SK-MEL-5 (cell line): ENCODE measurements around the gene DPH5. TPM values are rescaled to one million over a fixed set of nuclear protein-coding genes. Genes with fewer than 3 reads are reported as not detected.

Experiments used
- DNase-seq: peaks from one replicate; pipeline ENCODE4 v3.0.0-alpha.2; 2016; ENCODE audit warnings: low read depth, low spot score
- in situ Hi-C: cut with HindIII; loops from 2 replicates; pipeline ENCODE4 v1.10.0; 2016; ENCODE audit warnings: low sequenced_read_pairs, high pct_unique_total_duplicates, low pct_unique_long_range_greater_than_20kb
- total RNA-seq: library from RNA; depleted of rRNA; stranded (reverse); fragments of >200 nt; shearing (Covaris generic); gene quantifications from 2 replicates; pipeline ENCODE4 v1.2.3, GENCODE V29; 2014

The DPH5 gene
- total RNA-seq, 1 experiment from 2014 or later: 48.3 TPM

DNA sequence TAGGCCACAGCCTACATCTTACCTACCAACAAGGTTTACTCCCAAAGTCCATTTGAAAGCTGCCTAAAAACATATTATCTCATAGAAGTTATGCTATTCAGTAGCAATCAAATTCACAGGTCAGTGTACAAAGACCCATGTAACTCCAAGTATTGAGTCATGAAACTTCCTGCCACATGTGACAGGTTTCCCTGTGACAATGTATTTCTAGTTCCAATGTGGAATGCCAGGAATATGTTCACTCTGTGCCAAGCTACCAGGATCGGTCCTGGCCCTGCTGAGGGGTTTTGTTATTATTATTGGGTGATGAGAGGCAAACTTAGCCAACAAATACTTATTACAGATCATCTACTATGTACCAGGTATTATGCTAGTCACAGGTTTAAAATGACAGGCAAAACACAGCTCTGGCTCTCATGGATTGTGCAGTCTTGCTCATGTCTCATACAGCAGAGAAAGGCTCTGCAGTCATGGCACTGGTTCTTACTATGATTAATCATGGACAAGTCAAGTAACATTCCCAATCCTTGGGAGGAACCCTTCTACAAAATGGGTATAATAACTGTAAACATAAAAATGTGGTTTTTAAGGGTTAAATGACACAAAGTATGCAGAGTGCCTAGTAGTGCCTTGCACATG lies 22.5 kb downstream of the DPH5 start:
- in situ Hi-C loops: no loop called here

DNA sequence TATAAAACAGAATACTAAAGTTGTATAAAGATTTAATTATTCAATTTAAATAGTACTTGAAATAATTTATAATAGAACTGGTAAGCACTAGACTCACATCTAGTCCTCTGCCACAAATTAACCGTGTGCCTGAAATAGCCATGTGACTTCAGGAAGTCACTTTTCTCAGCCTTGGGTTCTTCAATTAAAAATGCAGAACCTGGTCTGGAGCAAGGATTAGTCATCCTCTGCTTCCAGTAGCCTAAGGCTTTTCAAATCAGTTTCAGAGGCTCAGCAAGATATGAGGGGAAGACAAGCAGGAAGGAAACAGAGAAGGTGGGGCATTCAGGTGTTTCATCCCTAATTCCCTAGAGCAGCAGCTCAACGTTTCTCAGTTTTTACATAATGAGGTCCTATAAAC lies 23.0 kb downstream of the DPH5 start:
- DNase-seq: no peak
- in situ Hi-C loops: no loop called here

More for the DNA sequence above, 22.5 kb downstream of the DPH5 start:
- DNase-seq: peak; percentile 4

DNA sequence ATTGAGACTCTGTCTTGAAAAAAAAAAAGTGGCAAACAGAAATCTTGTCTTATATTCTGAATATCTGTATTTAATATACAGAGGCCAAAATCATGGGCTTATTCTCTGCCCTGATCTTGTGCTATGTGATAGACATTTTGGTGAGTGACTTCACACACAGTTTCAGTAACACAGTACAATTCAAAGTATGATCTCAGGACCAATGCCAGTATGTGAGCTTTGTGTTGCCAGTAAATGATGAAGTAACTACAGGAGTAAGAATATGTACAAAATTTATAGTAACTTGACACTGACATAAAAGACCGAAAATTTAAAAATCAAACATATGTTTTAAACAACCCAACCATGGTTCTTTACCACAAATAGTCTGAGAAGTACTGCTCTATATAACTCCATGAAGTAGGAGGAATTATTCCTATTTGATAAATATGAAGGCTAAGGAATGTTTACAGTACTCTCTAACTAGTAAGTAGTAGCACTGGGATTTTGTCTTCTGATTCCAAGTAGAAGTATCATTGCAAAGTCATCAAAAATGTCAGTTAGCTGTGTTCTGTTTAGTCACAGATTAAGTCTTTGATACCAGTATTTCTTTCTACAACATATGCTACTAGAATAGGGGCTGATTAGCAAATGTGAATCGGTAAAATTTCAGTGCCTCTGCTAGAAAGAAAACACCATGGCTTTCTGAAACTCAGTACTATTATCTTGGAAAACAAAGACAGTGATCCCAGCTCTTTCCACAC lies 25.3 kb downstream of the DPH5 start:
- in situ Hi-C loops: no loop called here
- DNase-seq: no peak

DNA sequence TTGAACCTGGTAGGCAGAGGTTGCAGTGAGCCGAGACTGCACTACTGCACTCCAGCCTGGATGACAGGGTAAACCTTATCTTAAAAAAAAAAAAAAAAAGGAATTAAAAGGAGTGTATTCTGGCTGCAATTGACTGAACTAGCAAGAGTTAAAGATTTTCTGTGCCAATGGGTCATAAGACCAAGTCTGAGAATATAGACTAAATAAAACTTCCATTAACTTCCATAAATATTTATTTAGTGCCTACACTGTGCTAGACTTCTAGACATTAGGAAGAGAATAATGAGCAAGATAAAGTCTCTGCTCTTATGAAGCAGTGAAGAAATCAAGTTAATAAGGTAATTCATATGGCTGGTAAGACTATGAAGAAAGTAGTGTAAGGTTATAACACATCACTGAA lies 27.2 kb downstream of the DPH5 start:
- in situ Hi-C loops: no loop called here
- no peak for DNase-seq

DNA sequence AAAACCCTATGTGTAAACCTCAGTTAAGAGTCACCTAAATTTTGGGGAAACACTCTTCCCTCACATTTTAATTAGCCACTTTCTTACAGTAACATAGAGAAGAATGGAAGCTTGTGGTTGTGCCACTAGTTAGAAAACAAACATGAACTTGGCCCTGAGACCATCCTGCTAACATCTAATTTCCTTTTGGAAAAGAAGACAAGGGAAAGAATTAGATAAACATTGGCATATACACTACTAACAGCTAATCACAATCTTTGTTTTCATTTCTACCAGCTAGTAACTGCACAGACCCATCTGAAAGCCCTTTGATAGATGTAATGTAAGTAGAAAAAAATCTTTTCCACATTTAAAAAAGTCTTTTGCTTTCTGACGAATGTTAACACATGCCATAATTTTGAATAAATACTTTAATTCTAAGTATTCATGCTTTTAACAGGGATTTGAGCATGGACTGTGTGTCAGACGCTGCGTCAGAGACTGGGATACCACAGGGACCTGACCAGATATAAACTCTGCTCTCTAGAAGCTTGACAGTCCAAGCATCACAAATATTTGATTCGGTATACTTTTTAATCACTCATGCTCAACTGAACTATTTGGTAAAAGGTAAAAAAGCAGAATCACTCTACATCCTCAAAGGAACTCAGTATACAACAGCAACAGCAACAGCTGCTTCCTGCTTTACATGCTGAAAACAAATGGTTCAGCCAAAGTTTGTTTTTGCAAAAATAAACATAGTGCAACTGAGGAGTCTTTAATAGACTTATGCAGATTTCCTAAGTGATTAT lies 30.2 kb downstream of the DPH5 start:
- in situ Hi-C loops: no loop called here
- DNase-seq: no peak

DNA sequence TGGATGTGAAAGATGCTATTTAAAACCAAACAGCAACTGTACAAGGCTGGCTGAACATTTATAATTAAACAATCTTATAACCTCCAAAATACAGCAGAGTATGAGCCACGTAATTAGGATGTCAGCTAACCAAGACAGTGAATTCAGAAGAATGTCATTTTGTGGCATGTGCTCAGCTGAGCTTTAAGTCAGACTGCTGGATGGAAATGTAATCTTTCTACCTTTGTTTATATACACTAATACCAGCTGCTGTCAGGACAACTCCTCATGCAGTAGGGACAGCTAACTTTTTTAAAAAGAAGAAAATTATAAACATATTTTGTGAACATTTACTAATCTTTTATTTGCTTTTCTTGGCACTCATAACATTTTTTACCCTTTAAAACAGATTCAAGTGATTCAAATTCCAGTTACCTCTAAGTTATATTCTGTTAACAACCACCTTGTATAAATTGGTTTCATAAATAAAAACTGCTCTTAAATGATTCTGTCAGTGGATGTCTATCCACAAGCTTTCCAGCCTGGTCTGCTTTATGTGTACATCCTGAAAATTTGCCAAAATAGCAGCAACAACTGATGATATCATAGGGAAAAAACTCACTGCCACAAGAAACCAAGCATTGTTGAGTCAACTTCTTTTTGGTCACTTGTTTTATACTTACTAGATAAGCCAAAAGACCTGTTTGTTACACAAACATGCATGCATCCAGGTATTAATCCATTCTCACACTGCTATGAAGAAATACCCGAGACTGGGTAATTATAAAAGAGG lies 36.1 kb downstream of the DPH5 start:
- no peak for DNase-seq
- in situ Hi-C loops: no loop called here

DNA sequence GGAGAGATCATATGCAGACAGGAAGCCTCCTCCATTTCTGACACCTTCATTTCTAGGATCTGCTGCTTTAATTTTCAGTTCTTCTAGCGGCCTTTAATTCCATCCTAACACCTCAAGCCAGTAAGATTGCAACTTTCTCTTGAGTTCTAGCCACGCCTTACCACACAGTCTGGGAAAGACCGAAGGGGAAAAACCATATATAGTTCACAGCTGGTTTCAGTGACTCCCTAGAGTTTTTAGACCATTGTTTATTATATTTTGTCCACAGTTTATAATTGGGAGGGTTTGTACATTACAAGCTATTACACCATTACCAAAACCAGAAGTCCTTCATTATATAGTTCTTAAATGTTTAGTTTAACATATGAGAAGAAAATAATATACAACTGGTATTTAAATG lies 37.5 kb downstream of the DPH5 start:
- no peak for DNase-seq
- in situ Hi-C loops: no loop called here

DNA sequence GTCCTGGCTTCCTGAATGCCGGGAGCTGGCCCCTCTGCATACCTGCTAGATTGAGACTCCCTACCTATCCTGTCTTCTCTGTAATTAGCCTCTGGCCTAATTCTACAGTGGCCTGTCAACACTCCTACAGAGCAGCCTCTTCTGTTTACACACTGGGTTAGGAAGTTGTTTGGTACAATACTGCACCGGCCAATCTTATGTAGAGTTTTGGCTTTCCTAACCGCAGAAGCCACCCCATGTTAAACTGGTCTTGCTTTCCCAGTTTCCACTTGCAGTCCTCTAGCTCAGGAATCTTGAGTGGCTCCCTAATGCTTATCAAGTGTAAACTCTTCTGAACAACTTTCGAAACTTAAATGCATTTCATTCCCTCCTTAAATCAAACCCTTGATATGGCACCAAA lies 42.8 kb downstream of the DPH5 start:
- in situ Hi-C loops: no loop called here
- no peak for DNase-seq

DNA sequence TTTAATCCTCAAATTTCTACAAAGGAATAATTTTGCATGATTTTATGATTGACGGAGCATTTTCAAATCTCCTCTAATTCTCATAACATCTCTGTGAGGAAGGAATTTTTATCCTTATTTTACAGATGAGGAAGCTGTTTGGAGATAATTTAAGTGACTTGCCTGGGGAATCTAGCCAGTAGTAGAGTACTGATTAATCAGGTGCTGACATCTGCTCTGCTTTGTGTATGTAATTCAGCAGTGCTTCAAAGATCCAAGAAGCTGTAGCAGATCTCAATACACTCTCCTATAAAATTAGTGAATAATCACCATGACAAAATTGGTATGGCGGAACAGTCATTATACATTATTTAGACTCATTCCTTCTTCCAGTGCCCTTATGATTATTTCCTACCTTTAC lies 46.0 kb downstream of the DPH5 start:
- DNase-seq: no peak
- in situ Hi-C loops: no loop called here

DNA sequence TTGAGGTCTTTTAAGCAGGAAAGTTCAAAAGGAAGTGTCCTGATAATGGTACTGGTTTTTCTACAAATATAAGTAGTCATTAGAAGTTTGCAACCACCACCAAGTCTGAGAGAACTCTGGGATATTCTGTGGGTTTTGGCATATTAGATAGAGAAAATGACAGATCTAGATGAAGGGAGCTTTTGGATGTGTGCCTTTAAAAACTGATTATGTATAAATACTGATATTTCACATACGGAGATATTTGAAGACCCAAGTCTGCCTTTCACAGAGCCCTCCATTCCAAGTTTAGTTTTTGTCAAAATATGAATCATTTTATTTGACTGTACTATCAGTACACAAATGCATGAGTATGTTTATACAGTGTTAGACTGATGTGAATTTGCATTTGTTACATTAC lies 48.6 kb downstream of the DPH5 start:
- no peak for DNase-seq
- in situ Hi-C loops: no loop called here

DNA sequence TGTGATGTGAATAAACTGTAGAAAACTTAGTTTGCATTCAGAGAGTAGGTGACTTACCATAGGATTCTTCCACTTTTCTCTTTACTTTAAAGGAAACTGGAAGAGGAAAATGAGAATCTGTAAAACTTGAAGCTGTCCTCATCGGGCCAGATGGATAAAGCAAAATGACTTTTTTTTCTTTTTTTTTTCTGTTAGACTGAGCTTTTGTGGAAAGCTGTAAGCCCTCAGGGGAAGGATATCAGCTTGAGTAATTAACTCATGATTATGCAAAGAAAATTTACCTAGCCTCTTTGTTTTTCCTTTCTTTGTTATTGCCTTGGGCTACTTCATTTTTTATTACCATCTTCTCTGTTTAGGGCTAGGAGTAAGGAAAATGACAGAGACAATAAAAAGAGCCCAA lies 53.4 kb downstream of the DPH5 start:
- in situ Hi-C loops: no loop called here
- peak; percentile 6 for DNase-seq

DNA sequence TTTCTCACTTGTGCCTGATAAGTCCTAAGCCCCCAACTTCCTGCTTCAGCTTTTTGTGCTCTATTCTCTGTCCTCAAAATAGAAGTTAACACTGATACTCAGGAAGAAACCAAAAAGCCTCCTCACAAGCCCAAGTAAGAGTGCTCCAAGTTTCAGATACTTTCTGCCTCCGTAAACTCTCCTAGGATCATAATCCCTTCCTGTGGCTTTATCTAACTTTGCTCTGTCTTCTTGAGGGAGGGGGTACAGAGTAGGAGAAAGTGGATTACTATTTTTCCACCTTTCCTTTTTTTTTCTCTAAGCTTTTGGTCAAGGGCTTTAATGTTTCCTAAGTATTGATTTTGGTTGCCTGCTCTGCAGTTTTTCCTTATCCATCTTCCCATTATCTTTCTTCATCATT lies 54.6 kb downstream of the DPH5 start:
- in situ Hi-C loops: no loop called here
- DNase-seq: no peak

DNA sequence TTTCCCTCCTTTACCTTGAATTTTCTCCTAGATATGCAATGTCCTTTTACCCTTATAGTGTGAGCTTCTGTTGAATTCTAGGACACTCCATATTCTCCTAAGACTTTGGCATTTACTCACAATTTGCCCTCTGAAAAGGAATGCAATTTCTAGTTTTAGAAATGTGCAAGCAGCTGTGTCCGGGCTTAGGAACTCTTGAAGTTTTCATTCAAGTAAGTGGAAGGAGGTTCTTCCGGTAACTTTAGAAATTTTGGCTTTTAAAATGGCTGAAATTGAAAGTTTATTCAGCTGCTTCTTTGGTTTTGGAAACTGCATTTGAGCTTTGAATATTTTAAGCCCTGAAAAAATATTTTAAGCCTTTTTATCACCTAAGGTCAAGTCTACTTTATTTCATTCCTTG lies 56.3 kb downstream of the DPH5 start:
- in situ Hi-C loops: no loop called here

DNA sequence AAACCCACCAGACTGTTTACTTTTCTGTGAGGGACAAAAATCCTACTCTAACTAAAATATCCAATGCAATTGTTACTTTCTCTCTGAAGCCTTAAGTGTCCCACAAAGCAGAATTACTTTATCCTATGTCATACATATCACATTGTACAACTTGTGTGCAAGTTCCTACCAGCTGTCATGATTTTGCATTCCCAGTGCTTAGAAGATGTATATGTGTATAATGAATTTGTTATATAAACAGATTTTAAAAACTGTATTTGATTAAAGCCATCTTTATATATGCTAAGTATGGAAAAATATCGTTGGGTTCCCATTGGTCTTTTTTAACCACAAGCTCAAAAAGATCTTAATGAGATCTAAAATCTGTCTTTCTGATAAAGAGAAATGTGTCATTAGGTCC lies 57.0 kb downstream of the DPH5 start:
- in situ Hi-C loops: no loop called here
- DNase-seq: no peak

More for the DNA sequence above, 56.3 kb downstream of the DPH5 start:
- DNase-seq: no peak

DNA sequence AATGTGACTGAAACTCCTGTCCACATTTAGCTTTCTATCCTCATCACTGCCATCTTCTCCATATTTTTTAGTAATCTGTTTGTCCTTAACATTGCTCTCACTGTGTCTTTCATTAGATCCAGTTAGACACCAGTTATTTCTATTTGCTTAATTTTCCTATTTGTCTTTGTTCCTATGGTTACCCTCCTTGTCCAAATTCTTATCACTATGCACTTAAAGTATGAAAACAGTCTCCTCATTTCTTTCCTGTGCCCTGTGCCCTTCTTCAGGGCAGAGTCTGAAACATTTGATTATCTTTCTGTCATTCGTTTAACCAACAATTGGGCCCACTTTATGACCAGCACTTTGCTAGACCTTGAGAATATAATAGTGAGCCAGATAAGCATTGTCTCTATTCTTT lies 65.5 kb downstream of the DPH5 start:
- in situ Hi-C loops: no loop called here

DNA sequence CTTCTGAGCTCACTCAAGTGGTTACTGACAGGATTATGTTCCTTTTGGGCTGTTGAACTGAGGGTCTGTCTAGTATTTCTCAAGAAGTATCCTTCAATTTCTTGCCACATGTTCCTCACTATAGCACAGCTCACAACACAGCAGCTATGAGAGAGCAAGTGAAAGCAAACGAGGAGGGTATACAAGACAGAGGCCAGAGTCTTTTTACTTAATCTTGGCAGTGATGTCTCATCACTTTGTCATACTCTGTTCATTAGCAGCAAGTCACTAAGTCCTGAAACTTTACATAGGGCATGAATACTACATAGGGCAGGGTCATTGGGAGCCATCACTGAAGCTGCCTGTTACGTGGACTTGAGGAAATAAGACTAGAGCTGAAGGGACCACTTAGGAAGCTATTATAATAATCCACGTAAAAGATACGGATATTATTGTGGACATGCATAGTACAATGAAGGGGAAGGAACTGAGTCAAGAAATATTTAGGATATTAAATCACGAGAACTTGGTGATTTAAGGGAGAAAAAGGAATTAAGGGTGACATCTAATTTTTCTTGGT lies 66.0 kb downstream of the DPH5 start:
- in situ Hi-C loops: no loop called here
- DNase-seq: no peak

More for the DNA sequence above, 65.5 kb downstream of the DPH5 start:
- no peak for DNase-seq

DNA sequence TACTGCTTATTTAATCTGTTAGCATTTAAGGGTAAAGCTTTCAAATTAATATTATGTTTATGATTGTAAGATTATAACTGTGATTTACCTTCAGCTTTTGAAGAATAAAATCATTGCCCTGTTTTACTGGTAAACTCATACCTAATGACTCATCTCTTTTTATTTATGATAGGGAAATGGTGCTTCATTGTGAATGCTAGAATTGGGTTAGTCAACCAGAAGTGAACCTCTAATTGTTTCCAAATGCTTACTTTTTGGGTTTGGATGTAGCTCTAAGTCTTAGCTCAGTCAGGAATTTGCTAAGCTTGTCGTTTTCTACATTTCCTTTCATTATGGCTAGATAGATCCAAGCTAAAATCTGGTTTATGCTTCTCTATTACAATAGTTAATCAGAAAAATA lies 70.3 kb downstream of the DPH5 start:
- in situ Hi-C loops: no loop called here
- DNase-seq: no peak
